HG02571 (cell line): Measurements from ENCODE around the gene DEFB124.
"Not testable (repeated sequence)": the region's sequence is repeated elsewhere in the genome, so short reads cannot be mapped to it uniquely, and the experiment has no call there.

Source experiments
- ATAC-seq: cut with Tn5 transposase; IDR thresholded peaks from one replicate; pipeline ENCODE4 v1.9.1; 2021; ENCODE audit warnings: mild to moderate bottlenecking, moderate library complexity; ENCODE audit not compliant: unreplicated experiment

DEFB124 gene

GRCh38 chr20:31427576-31427975 is 47.4 kb downstream of the DEFB124 start:
- ATAC-seq, result not testable (repeated sequence)

DNA sequence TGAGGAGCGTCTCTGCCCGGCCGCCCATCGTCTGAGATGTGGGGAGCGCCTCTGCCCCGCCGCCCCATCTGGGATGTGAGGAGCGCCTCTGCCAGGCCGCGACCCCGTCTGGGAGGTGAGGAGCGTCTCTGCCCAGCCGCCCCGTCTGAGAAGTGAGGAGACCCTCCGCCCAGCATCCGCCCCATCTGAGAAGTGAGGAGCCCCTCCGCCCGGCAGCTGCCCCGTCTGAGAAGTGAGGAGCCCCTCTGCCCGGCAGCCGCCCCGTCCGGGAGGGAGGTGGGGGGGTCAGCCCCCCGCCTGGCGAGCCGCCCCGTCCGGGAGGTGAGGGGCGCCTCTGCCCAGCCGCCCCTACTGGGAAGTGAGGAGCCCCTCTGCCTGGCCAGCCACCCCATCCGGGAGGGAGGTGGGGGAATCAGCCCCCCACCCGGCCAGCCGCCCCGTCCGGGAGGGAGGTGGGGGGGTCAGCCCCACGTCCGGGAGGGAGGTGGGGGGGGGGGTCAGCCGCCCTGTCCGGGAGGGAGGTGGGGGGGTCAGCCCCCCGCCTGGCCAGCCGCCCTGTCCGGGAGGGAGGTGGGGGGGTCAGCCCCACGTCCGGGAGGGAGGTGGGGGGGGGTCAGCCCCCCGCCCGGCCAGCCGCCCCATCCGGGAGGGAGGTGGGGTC is 47.9 kb downstream of the DEFB124 start:
- ATAC-seq, result not testable (repeated sequence)

DNA sequence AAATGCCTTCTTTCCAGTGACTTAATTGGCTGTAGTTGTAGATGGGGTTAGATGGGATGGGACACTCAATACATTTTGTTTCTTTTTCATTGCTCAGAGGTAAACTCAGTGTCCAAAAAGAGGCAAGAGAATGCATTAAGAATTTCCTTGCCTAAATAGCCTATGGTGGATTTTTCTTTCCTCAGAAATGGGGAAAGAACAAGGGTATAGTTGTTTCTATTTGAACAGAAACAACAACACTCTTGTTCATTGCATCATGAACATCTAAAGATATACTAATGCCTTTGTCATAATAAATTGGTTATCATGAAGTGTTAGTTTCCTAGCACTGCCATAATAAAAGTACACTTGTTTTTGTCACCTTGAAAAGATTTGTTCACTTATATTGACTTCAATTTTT is 49.1 kb downstream of the DEFB124 start:
- ATAC-seq, result no peak

DNA sequence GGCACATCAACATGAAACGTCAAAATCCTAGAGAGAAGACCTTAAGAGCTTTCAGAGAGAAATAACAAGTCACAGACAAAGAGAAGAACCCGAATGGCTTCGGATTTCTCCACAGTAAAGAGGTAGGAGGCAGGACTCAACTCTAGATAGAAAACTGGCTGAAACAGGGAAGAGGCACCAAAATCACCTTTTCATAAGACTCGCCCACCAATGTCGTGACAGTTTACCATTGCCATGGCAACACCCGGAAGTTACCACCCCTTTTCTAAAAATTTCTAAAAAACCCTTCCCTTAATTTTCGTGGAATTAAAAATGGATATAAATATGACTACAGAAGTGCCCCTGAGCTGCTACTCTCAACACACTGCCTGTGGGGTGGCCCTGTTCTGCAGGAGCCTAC is 56.6 kb downstream of the DEFB124 start:
- ATAC-seq, result no peak

DNA sequence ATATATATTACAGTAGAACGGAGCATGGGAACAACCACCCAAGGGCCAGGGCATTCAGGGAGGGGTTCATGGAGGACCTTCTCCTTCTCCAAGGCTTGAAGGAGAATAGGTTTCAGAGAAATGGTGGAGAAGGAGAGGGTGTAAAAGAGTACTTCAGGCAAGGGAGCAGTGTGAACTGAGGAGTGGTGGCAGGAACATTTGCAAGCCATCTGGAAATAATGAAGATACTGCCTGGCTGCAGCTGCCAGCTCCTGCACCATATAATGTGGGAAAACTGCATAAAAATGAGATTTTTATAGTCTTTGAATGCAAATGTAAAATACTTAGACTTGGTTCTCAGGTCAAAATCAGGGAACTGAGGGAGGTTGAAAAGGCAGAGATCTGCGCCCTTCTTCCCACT is 59.3 kb downstream of the DEFB124 start:
- ATAC-seq, result no peak
